IPS-18c (cell line): ENCODE results near the gene DNAH2.

Experiments
- H3K4me3 ChIP-seq: 2 replicates; pipeline ENCODE4 v1.7.0; 2013; ENCODE audit warnings: low read depth, mild to moderate bottlenecking, low read length, moderate library complexity; ENCODE audit not compliant: insufficient read depth
- H3K9me3 ChIP-seq: one replicate; pipeline ENCODE4 v1.6.1; 2013; ENCODE audit warnings: mild to moderate bottlenecking, low read length, moderate library complexity; ENCODE audit not compliant: control insufficient read depth, insufficient read depth

Gene DNAH2

GRCh38 chr17:7838090-7839075, 120.8 kb downstream of the DNAH2 start:
- Histone ChIP-seq H3K9me3 (no peaks in the 10 kb centered on the region), H3K4me3 (peak overlapping the region; percentile 34)

- Histone ChIP-seq H3K9me3 (no peaks in the 10 kb centered on the region), H3K4me3 (no peak overlapping the region)
Measured at GRCh38 chr17:7839190-7839875, 121.8 kb downstream of the DNAH2 start.

- no peaks in the 10 kb centered on the region for H3K9me3 ChIP-seq
- H3K4me3 ChIP-seq: no peak overlapping the region
Measured at GRCh38 chr17:7839876-7840261, 122.3 kb downstream of the DNAH2 start.

- Histone ChIP-seq H3K9me3 (no peaks in the 10 kb centered on the region), H3K4me3 (no peak overlapping the region)
Measured at GRCh38 chr17:7840441-7840840, 122.9 kb downstream of the DNAH2 start.

GRCh38 chr17:7840875-7841274, 123.3 kb downstream of the DNAH2 start:
- Histone ChIP-seq H3K9me3 (no peaks in the 10 kb centered on the region), H3K4me3 (no peak overlapping the region)

- Histone ChIP-seq H3K4me3 (peak overlapping the region; percentile 75), H3K9me3 (no peaks in the 10 kb centered on the region)
Measured at GRCh38 chr17:7841396-7841914, 123.9 kb downstream of the DNAH2 start.

- peak overlapping the region; percentile 75 for H3K4me3 ChIP-seq
- H3K9me3 ChIP-seq: no peaks in the 10 kb centered on the region
Measured at GRCh38 chr17:7841915-7842379, 124.4 kb downstream of the DNAH2 start.

- H3K9me3 ChIP-seq: no peaks in the 10 kb centered on the region
- H3K4me3 ChIP-seq: peak overlapping the region; percentile 75
Measured at GRCh38 chr17:7842380-7843256, 125.1 kb downstream of the DNAH2 start.

- H3K9me3 ChIP-seq: no peaks in the 10 kb centered on the region
- peak overlapping the region; percentile 75 for H3K4me3 ChIP-seq
Measured at GRCh38 chr17:7843257-7843535, 125.7 kb downstream of the DNAH2 start.

- peak overlapping the region; percentile 75 for H3K4me3 ChIP-seq
Measured at GRCh38 chr17:7843536-7844291, 126.2 kb downstream of the DNAH2 start.

GRCh38 chr17:7844292-7845154, 127.0 kb downstream of the DNAH2 start:
- no peaks in the 10 kb centered on the region for H3K9me3 ChIP-seq
- H3K4me3 ChIP-seq: peak overlapping the region; percentile 75

More at GRCh38 chr17:7843536-7844291, 126.2 kb downstream of the DNAH2 start:
- no peaks in the 10 kb centered on the region for H3K9me3 ChIP-seq

- Histone ChIP-seq H3K4me3 (peak overlapping the region; percentile 59), H3K9me3 (no peaks in the 10 kb centered on the region)
Measured at GRCh38 chr17:7845359-7846062, 128.0 kb downstream of the DNAH2 start.

- no peak overlapping the region for H3K4me3 ChIP-seq
Measured at GRCh38 chr17:7846063-7846735, 128.7 kb downstream of the DNAH2 start.

GRCh38 chr17:7846765-7847661, 129.5 kb downstream of the DNAH2 start:
- Histone ChIP-seq H3K9me3 (no peaks in the 10 kb centered on the region), H3K4me3 (no peak overlapping the region)

More at GRCh38 chr17:7846063-7846735, 128.7 kb downstream of the DNAH2 start:
- H3K9me3 ChIP-seq: no peaks in the 10 kb centered on the region
